ENCODE results near the gene RPS6KA4. TPM values are rescaled to one million over a fixed set of nuclear protein-coding genes. Genes with fewer than 3 reads are reported as not detected.

Gene RPS6KA4
- polyA plus RNA-seq, 5 donors = 10.0 to 22.1 (median 13.0) TPM

GRCh38 chr11:64347193-64347867, 11.6 kb upstream of the RPS6KA4 start:
- DNase-seq = no peak

- no peak for DNase-seq
Observed at GRCh38 chr11:64348383-64349024, 10.5 kb upstream of the RPS6KA4 start.

- DNase-seq = no peak
Observed at GRCh38 chr11:64349025-64349387, 10.0 kb upstream of the RPS6KA4 start.

DNA sequence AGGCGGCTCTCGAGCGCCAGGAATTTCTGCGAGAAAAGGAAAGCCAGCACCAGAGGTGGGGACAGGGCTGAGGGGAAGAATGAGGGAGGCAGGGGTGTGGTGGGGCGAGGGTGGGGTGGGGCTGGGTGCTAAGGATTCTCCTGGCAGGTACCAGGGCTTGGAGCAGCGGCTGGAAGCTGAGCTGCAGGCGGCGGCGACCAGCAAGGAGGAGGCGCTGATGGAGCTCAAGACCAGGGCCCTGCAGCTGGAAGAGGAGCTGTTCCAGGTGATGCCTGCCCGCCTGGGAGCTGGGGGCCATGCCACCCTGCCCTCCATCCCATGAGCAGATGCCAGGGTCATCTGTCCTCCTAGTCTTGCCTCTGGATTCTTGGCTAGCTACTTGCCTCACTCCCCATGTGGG, 9.6 kb upstream of the RPS6KA4 start:
- no peak for DNase-seq

GRCh38 chr11:64351136-64351631, 7.8 kb upstream of the RPS6KA4 start:
- DNase-seq = no peak

DNA sequence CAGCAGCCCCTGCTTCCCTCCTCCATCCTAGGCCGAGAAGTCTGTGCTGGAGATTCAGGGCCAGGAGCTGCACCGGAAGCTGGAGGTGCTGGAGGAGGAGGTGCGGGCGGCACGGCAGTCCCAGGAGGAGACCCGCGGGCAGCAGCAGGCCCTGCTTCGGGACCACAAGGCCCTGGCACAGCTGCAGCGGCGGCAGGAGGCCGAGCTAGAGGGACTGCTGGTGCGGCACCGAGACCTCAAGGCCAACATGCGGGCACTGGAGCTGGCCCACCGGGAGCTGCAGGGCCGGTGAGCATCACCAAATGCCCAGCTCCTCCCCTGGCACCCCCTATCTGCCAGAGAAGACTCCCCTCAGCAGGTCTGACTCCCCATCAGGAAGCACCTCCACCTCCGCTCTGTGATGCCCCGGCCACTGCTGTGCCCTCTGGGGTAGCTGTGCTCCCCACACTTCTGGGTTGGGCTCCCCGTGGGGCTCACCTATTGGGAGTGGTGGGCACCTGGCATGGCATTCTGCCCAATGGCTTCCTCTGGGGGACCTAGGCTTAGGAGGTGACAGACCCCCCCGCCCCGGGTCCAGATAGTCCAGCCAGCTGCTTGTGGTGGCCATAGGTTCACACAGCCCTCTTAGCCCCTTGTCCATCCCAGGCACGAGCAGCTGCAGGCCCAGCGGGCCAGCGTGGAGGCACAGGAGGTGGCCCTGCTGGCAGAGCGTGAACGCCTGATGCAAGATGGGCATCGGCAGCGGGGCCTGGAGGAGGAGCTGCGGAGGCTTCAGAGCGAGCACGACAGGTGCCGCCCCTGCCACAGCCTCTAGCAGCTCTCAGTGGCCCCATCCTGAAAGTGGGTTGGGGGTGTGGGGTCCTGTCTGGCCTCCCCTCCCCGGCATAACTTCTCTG, 6.6 kb upstream of the RPS6KA4 start:
- DNase-seq = no peak

DNA sequence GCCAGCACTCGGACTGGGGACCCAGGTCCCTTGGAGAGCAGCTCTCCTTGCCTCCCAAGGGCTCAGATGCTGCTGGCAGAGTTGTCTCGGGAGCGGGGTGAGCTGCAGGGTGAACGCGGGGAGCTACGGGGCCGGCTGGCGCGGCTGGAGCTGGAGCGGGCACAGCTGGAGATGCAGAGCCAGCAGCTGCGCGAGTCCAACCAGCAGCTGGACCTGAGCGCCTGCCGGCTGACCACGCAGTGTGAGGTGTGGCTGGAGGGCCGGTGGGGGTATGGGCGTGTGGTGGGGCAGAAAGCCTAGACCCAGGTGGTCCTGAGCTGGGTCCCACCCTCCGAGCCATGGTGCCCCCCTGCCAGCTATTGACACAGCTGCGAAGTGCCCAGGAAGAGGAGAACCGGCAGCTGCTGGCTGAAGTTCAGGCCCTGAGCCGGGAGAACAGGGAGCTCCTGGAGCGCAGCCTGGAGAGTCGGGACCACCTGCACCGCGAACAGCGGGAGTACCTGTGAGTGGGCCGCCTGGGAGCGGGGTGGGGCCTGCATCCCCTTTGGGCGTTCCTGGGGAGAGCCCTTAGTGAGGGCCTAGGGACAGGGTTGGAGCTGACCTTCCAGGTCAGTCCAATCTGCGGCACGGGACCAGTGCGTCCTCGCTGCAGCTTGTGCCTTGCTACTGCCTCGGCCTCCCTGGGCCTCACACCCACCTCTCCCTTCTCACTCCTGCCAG, 5.8 kb upstream of the RPS6KA4 start:
- no peak for DNase-seq

DNA sequence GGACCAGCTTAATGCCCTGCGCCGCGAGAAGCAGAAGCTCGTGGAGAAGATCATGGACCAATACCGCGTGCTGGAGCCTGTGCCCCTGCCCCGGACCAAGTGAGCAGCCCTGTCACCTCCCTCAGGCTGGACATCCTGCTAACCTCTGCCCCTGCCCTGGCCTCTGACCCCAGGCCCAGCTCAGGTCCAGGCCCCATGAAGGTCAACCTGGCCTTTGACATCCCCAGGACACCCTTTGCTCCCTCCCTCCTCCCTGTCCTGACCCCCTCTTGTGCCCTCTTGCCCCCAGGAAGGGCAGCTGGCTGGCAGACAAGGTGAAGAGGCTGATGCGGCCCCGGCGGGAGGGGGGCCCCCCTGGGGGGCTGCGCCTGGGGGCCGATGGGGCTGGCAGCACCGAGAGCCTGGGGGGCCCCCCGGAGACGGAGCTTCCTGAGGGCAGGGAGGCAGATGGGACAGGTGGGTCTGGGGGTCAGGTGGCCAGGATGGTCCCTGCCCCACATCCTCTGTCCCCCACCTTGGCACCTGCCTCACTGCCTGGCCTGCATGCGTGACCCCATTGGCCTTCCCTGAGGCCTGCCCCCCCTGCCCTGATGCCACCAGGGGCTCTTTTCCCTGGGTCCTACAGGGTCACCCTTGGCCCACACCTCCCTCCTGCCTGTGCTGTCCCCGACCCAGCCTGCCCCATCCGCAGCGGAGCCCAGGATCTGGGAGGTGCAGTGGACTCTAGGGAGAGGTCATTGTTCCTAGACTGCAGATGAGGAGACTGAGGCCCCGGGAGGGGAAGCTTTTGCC, 5.1 kb upstream of the RPS6KA4 start:
- no peak for DNase-seq

GRCh38 chr11:64355078-64355940, 3.7 kb upstream of the RPS6KA4 start:
- peak; percentile 53 to 55 for DNase-seq

DNA sequence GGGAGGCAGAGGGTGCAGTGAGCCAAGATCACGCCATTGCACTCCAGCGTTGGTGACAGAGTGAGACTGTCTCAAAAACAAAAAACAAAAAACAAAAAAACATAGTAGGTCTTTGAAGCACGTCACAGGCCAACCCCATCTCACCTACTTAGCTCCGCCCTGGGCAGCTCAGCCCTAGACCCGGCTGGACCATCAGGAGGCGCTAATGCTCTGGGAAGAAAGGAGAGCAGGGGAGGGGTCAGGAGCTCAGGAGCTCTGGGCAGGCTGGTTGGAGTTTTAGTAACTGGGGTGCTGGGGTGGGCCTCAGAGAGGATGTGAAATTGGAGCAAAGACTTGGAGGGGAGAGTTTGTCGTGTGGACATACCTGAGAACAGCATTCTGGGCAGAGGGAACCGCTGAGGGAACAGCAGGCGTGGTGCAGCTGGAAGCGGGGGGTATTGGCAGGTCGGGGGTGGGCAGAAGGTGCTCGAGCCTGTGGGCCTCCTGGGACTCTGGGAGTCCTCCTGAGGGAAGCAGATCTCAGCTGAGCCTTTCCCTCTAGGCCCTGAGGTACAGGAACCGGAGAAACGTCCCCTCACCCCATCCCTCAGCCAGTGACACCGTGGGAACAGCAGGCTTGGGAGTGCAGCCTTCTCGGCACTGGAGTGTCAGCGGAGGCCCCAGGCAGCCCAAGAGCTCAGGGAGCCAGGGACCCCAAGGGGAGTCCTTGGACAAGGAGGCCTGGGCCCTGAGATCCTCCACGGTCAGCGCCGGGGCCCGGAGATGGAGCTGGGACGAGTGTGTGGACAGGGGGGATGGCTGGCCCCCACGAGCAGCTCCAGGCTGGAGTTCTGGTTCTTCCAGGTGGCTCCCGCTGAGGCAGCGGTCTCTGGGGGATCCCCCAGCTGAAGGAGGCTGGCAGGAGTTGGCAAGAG, 2.2 kb upstream of the RPS6KA4 start:
- DNase-seq = no peak

GRCh38 chr11:64357446-64357845, 1.5 kb upstream of the RPS6KA4 start:
- no peak for DNase-seq

DNA sequence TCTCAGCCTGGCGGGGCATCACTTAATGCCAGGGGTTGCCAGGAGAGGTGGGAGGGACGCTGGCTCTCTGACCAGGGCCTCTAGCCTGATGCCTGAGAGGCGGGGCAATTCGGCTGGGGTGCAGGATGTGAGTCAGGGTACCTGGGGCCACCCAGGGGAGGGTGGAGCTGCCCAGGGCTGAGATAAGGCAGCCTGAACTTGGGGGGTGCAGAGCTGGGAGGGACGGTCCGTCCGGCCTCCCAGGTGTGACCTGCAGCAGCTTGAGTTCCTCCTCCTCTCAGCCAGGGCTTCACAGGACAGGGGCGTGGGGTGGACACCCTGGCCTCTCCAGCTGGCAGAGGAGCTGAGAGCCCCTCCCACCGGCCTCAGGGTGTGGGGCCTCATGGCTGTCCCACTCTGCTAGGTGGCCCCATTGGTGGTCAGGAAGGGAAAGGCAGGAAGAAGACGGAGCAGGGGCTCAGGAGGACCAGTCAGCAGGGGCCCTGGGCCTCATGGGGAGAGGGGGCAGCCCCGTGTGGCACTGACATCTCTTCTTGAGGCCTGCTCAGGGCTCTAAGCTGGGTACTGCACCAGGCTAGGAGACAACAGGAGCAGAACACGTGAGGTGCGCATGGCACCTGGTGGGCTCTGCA, 942 bp upstream of the RPS6KA4 start:
- no peak for DNase-seq

- no peak for DNase-seq
Observed at GRCh38 chr11:64358536-64358906, 441 bp upstream of the RPS6KA4 start.

DNA sequence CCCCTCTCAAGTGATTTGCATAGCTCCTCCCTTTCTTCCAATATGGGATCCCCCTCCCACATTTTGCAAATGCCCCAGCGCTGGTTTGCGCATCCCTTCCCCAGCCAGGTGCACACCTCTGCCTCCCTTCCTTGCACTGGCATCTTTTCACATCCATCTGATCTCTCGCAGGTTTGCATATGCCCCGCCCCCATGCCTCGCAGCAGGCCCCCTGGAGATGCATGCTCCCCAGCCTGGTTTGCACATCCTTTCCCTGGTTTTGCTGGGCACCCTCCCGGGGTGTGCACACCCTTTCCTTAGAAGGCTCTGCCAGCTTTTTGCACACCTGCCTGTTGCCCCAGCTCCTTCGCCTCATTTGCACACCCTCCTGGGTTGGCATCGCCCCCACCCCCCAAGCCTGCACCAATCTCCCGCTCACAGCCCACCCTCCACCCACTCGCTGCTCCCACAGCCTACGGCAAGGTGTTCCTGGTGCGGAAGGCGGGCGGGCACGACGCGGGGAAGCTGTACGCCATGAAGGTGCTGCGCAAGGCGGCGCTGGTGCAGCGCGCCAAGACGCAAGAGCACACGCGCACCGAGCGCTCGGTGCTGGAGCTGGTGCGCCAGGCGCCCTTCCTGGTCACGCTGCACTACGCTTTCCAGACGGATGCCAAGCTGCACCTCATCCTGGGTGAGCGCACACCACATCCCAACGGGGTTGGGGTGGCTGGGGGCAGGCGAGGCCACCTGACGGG, 917 bp downstream of the RPS6KA4 start:
- DNase-seq = no peak

DNA sequence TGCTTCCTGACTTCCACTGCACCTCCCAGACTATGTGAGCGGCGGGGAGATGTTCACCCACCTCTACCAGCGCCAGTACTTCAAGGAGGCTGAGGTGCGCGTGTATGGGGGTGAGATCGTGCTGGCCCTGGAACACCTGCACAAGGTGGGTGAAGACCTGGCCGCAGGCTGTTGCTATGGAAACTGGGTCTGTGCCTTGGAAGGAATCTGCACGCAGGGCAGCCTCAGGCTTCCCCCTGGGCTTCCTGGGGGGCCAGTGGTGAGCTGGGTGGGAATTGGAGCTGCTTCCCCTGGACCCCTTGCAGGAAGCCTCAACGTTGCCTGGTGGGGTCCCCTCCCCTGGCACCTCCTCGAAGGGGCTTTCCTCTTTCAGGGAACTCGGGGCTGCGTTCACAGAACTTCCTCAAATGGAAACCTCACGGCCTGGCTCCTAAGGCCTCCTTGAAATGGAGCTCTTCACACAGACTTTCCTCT, 1.5 kb downstream of the RPS6KA4 start:
- DNase-seq = no peak

GRCh38 chr11:64361659-64362058, 2.7 kb downstream of the RPS6KA4 start:
- DNase-seq = no peak

DNA sequence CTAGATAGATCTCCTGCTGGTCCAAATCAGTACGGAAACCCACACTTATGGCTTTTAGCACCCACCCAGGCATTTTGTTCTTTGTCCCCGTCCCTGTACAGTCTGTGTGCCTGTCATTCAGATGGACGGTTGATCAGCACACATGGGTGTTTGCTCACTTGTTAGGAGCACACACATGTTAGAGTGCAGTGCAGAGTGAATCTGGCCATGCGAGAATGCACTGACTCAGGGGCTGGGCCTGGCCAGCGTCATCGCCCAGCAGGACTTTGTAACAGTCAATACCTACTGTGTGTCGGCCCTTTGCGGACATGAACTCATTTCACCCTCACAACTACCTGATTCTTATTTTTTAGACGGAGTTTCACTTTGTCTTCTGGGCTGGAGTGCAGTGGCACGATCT, 3.4 kb downstream of the RPS6KA4 start:
- DNase-seq = no peak

DNA sequence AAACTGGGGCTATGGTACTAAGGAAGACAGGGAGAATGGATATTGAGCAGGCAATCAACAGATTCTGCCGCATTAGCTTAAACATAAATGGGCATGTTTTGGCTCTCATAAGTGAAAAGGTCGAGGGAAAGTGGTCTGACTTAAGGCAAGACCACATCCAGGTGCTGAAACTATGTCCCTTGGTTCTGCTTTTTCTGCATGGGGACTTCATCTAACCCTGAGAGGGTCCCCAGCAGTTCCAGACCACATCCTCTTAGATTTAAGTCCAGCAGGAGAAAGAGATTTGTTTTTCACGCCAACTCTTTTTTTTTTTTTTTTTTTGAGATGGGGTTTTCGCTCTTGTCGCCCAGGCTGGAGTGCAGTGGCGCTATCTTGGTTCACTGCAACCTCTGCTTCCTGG, 5.5 kb downstream of the RPS6KA4 start:
- no peak for DNase-seq
